HG03045 (cell line): ENCODE results near the gene KRTCAP3.
A peak's percentile ranks its signal among the peaks of the same experiment; 100 is the strongest.
"Not testable (repeated sequence)": the region's sequence is repeated elsewhere in the genome, so short reads cannot be mapped to it uniquely, and the experiment has no call there.

ENCODE experiments used
- ATAC-seq: cut with Tn5 transposase; IDR thresholded peaks from one replicate; pipeline ENCODE4 v1.9.1; 2021; ENCODE audit warnings: mild to moderate bottlenecking, moderate library complexity; ENCODE audit not compliant: unreplicated experiment

The KRTCAP3 gene

GRCh38 chr2:27441958-27442919, at the start of gene KRTCAP3:
KRTCAP3 (plus strand) TSS chr2:27442381; CDS start chr2:27442413, 32 bp downstream.
- no peak for ATAC-seq

- no peak for ATAC-seq
Measured at GRCh38 chr2:27393225-27393624, 49.0 kb upstream of the KRTCAP3 start.

- no peak for ATAC-seq
Measured at GRCh38 chr2:27398962-27399361, 43.2 kb upstream of the KRTCAP3 start.

- ATAC-seq: no peak
Measured at GRCh38 chr2:27400348-27401135, 41.6 kb upstream of the KRTCAP3 start.

GRCh38 chr2:27407798-27408491, 34.2 kb upstream of the KRTCAP3 start:
- no peak for ATAC-seq

GRCh38 chr2:27408601-27409320, 33.4 kb upstream of the KRTCAP3 start:
- peak; percentile 35 for ATAC-seq

- peak; percentile 94 for ATAC-seq
Measured at GRCh38 chr2:27409321-27410073, 32.7 kb upstream of the KRTCAP3 start, which contains the start of gene PPM1G. PPM1G (minus strand) TSS chr2:27409591; CDS start chr2:27409422, 169 bp downstream.

- ATAC-seq: no peak
Measured at GRCh38 chr2:27412419-27413152, 29.6 kb upstream of the KRTCAP3 start.

GRCh38 chr2:27416151-27416550, 26.0 kb upstream of the KRTCAP3 start:
- no peak for ATAC-seq

- ATAC-seq: no peak
Measured at GRCh38 chr2:27420996-27421395, 21.2 kb upstream of the KRTCAP3 start.

- no peak for ATAC-seq
Measured at GRCh38 chr2:27421660-27422250, 20.4 kb upstream of the KRTCAP3 start.

- ATAC-seq: no peak
Measured at GRCh38 chr2:27422958-27423357, 19.2 kb upstream of the KRTCAP3 start.

GRCh38 chr2:27425039-27425438, 17.1 kb upstream of the KRTCAP3 start:
- not testable (repeated sequence) for ATAC-seq

- no peak for ATAC-seq
Measured at GRCh38 chr2:27427863-27428212, 14.3 kb upstream of the KRTCAP3 start.

- peak; percentile 93 for ATAC-seq
Measured at GRCh38 chr2:27428213-27428977, 13.8 kb upstream of the KRTCAP3 start, which contains the start of gene NRBP1. NRBP1 (plus strand) TSS chr2:27428631; CDS start chr2:27433274, 4,643 bp downstream.

- peak; percentile 71 for ATAC-seq
Measured at GRCh38 chr2:27428978-27429541, 13.1 kb upstream of the KRTCAP3 start.

GRCh38 chr2:27431395-27431794, 10.8 kb upstream of the KRTCAP3 start:
- no peak for ATAC-seq
